Measurements from ENCODE around the gene F2RL2. TPM values are rescaled to one million over a fixed set of nuclear protein-coding genes. Genes with fewer than 3 reads are reported as not detected.

The F2RL2 gene
- total RNA-seq, 1 donor from 2014 or later, result not detected

- H3K36me3 Mint-ChIP-seq (ENCODE audit: low read depth), result peaks cover 14% of the 10 kb centered on the region
- intact Hi-C loops (cut with micrococcal nuclease), result no loop called here
- H3K9me3 Mint-ChIP-seq, result no peaks in the 10 kb centered on the region
- no peak overlapping the region for H3K27ac Mint-ChIP-seq
- H3K4me1 Mint-ChIP-seq (ENCODE audit: low read depth), result no peaks in the 10 kb centered on the region
- H3K27me3 Mint-ChIP-seq (ENCODE audit: insufficient read depth), result no peaks in the 10 kb centered on the region
- no peak overlapping the region for H3K4me3 Mint-ChIP-seq
- DNase-seq (ENCODE audit: low spot score), result no peak
Observed at GRCh38 chr5:76571559-76571958, 51.6 kb downstream of the F2RL2 start.

- Mint-ChIP-seq H3K4me3 (no peak overlapping the region), H3K27me3 (ENCODE audit: insufficient read depth) (no peaks in the 10 kb centered on the region), H3K27ac (no peak overlapping the region), H3K36me3 (ENCODE audit: low read depth) (peaks cover 23% of the 10 kb centered on the region), H3K4me1 (ENCODE audit: low read depth) (no peaks in the 10 kb centered on the region), H3K9me3 (no peaks in the 10 kb centered on the region)
- intact Hi-C loops (cut with micrococcal nuclease), result no loop called here
- no peak for DNase-seq (ENCODE audit: low spot score)
Observed at GRCh38 chr5:76570153-76570552, 53.0 kb downstream of the F2RL2 start.

Other genes starting within 250 kb of the F2RL2 start
- 43.5 and 45.4 TPM in 2 replicates for gene IQGAP2, start 220.1 kb downstream of the F2RL2 start, total RNA-seq
- 3.9 and 4.0 TPM in 2 replicates for gene F2R, start 92.7 kb upstream of the F2RL2 start, total RNA-seq
- gene F2RL1, start 195.6 kb upstream of the F2RL2 start, total RNA-seq, result 0.26 and 0.32 TPM in 2 replicates
- gene S100Z, start 226.6 kb upstream of the F2RL2 start, total RNA-seq, result 0.67 and 1.5 TPM in 2 replicates

Data from activated T-helper 1 cell treated with anti-CD3 and anti-CD28 coated beads, Interleukin-12 subunit alpha, Interleukin-12 subunit beta, Interleukin-2, Interleukin-4 antibody, amounts not matched to agents 30 ng/mL and 10 ng/mL and 1 ng/mL, durations not matched to agents 14 hours and 24 hours and 36 hours (primary cell).